ENCODE data around the gene CFAP210.

CFAP210 gene

GRCh38 chr2:169672406-169672805 is 21.8 kb downstream of the CFAP210 start:
- no peak for DNase-seq

DNA sequence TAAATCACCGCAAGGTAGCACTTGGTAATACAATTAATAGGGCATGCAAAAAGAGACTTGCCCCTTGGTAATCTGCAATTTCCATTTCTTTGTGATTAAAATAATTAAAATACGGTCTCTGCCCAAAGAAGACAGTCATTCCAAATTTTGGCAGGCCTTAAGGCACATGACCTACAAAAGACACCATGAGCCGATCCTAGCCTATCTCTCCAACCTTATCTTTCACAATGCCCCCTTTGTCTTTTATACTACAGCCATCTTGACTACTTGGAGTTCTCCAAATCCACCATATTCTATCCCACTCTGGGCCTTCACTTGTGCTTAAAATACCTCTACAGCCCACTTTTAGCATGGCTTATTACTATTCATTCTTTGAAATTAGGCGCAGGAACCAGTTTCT is 23.3 kb downstream of the CFAP210 start:
- DNase-seq, result no peak

GRCh38 chr2:169670215-169670651 is 24.0 kb downstream of the CFAP210 start:
- DNase-seq, result no peak

GRCh38 chr2:169667583-169667982 is 26.6 kb downstream of the CFAP210 start:
- DNase-seq, result no peak

GRCh38 chr2:169664978-169665930 is 29.0 kb downstream of the CFAP210 start:
- no peak for DNase-seq

DNA sequence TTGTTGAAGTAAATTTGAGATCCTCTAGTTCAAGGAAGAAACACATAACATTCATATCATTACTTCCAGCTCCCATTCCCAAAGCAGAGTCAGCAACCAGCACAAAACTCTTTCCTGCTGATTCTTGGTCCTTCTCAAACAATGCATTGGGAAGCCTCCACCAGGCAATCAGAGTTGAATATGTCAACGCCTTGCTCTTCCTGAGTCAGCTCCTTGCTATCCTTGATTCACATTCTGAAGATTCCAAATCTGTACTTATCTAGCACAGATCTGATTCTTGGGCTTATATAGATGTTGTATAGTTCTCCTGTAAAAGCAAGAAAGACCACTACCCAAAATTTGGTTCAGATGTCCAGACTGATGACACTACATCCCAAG is 29.6 kb downstream of the CFAP210 start:
- no peak for DNase-seq

- no peak for DNase-seq
These were observed 31.0 kb downstream of the CFAP210 start for GRCh38 chr2:169663247-169663646.

DNA sequence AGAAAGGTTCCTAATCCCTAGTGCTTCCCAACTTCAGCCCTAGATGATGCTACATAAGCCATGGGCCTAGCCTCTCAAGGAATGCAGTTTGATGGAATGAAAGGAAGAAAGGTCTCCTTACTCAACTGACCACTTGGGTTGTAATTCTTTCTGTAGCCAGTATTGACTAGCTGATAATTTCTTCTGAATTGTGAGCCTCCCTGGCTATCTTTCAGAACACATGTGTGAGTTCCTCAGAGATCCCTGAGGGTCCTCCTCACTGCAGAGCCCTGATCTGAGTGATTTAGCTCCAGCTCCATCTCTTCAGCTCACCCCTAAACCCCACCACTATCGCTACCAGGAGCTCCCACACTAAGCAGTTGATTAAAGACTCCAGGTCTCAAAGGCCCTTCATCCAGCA is 31.5 kb downstream of the CFAP210 start:
- DNase-seq, result no peak

DNA sequence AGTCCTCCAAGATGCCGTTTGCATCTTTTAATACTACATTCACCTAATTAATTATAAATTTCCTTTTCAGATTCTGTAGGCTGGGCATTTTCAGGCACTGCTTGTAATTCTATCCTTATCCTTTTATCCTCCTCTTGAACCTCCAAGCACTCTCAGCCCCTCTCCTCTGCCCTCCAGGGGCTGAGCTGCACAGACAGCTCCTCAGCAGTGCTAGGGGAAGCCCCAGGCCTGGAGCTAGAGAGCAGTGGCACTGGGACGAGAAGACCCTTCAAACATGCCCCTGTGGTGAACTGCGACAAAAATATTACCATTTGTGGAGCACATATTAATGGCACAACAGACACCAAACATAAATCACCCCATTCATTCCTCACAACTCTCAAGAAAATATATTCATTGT is 32.9 kb downstream of the CFAP210 start:
- peak in 1 of 3 experiments; percentile 51 for DNase-seq

GRCh38 chr2:169659320-169659719 is 34.9 kb downstream of the CFAP210 start:
- no peak for DNase-seq

GRCh38 chr2:169658877-169659276 is 35.3 kb downstream of the CFAP210 start:
- DNase-seq, result no peak

DNA sequence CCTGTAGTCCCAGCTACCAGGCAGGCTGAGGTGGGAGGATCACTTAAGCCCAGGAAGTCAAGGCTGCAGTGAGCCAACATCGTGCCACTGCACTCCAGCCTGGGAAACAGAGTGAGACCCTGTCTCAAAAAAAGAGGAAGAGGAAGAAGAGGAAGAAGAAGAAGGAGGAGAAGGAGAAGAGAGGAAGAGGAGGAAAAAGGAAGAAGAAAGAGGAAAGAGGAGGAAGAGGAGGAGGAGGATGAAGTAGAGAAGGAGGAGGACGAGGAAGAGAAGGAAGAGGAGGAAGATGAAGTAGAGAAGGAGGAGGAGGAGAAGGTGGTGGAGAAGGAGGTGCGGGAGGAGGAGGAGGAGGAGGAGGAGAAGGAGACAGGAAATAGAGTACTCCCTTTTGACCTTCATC is 38.0 kb downstream of the CFAP210 start:
- no peak for DNase-seq

- DNase-seq, result no peak
These were observed 40.6 kb downstream of the CFAP210 start for GRCh38 chr2:169653636-169654035.

- no peak for DNase-seq
These were observed 44.9 kb downstream of the CFAP210 start for GRCh38 chr2:169649278-169649677.

GRCh38 chr2:169647496-169647895 is 46.7 kb downstream of the CFAP210 start:
- DNase-seq, result no peak

GRCh38 chr2:169644173-169644572 is 50.0 kb downstream of the CFAP210 start:
- no peak for DNase-seq

- no peak for DNase-seq
These were observed 52.7 kb downstream of the CFAP210 start for GRCh38 chr2:169641464-169641863.

GRCh38 chr2:169640104-169640503 is 54.1 kb downstream of the CFAP210 start:
- DNase-seq, result no peak

GRCh38 chr2:169637620-169638019 is 56.6 kb downstream of the CFAP210 start:
- DNase-seq, result no peak

- DNase-seq, result no peak
These were observed 57.6 kb downstream of the CFAP210 start for GRCh38 chr2:169636440-169637097.

DNA sequence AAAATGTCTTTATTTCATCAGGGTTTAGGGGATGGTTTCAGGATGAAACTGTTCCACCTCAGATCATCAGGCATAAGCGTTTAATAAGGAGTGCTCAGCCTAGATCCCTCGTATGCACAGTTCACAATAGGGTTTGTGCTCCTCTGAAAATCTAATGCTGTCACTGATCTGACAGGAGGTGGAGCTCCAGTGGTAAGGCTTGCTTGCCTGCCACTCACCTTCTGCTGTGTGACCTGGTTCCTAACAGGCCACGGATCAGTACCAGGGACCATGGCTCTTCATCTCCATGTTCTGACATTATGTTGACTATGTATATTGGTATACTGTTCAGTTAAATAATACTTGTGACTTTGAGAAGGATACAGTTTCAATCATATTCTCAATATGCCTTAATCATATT is 68.4 kb downstream of the CFAP210 start:
- DNase-seq, result no peak

- DNase-seq, result no peak
These were observed 71.0 kb downstream of the CFAP210 start for GRCh38 chr2:169623235-169623634.

DNA sequence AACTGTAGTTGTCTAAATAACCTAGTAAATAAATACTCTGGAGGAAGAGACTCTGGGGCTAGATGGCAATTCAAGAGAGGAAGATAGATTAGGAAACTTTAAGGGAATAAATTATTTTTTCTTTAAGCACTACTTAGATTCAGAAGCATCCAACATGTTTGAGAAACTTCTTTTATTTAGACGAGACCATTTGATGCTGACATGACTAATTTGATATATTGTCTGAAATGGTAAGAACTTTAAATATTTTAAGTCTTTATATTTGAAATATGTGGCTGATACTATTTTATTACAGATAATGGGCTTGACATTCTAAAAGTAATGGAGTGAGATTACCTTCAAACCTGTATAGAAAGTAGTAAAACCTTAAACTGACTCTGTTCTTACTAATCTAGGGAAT is 73.7 kb downstream of the CFAP210 start:
- no peak for DNase-seq

- DNase-seq, result no peak
These were observed 74.3 kb downstream of the CFAP210 start for GRCh38 chr2:169619946-169620345.
